RWPE1 (cell line): ENCODE data around the gene CFAP410.
"Not testable (repeated sequence)": the region's sequence is repeated elsewhere in the genome, so short reads cannot be mapped to it uniquely, and the experiment has no call there.

Experiments used
- CTCF ChIA-PET: fragments of 350-600 bp; sonication (Branson Sonifier 250); formaldehyde crosslinking; extraction: SDS; loops from one replicate; lab custom pipeline; 2021; lab: Yijun Ruan, JAX
- POLR2A ChIA-PET: fragments of 400-600 bp; formaldehyde crosslinking; extraction: SDS; loops from one replicate; lab custom pipeline; 2020; ENCODE audit warnings: antibody characterized with exemption; ENCODE audit not compliant: low non-redundant PET; lab: Yijun Ruan, JAX
- DNase-seq: peaks from one replicate; pipeline ENCODE4 v3.0.0; 2012; ENCODE audit warnings: low spot score
- H3K27ac ChIP-seq: fragments of 450-650 bp; 2 replicates; pipeline ENCODE4 v1.5.1; 2017
- TF ChIP-seq, protein P1 (sequence below): fragments of 450-650 bp; conservative IDR thresholded peaks from 2 replicates; pipeline ENCODE4 v1.5.1; 2017; ENCODE audit warnings: low read depth, mild to moderate bottlenecking

CFAP410 gene

GRCh38 chr21:44365251-44365966, 26.2 kb upstream of the CFAP410 start:
- TF ChIP-seq, protein P1, sequence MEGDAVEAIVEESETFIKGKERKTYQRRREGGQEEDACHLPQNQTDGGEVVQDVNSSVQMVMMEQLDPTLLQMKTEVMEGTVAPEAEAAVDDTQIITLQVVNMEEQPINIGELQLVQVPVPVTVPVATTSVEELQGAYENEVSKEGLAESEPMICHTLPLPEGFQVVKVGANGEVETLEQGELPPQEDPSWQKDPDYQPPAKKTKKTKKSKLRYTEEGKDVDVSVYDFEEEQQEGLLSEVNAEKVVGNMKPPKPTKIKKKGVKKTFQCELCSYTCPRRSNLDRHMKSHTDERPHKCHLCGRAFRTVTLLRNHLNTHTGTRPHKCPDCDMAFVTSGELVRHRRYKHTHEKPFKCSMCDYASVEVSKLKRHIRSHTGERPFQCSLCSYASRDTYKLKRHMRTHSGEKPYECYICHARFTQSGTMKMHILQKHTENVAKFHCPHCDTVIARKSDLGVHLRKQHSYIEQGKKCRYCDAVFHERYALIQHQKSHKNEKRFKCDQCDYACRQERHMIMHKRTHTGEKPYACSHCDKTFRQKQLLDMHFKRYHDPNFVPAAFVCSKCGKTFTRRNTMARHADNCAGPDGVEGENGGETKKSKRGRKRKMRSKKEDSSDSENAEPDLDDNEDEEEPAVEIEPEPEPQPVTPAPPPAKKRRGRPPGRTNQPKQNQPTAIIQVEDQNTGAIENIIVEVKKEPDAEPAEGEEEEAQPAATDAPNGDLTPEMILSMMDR, result no peak
- ChIA-PET POLR2A (no interaction called here), CTCF (no interaction called here)
- DNase-seq, result no peak
- no peak overlapping the region for H3K27ac ChIP-seq

DNA sequence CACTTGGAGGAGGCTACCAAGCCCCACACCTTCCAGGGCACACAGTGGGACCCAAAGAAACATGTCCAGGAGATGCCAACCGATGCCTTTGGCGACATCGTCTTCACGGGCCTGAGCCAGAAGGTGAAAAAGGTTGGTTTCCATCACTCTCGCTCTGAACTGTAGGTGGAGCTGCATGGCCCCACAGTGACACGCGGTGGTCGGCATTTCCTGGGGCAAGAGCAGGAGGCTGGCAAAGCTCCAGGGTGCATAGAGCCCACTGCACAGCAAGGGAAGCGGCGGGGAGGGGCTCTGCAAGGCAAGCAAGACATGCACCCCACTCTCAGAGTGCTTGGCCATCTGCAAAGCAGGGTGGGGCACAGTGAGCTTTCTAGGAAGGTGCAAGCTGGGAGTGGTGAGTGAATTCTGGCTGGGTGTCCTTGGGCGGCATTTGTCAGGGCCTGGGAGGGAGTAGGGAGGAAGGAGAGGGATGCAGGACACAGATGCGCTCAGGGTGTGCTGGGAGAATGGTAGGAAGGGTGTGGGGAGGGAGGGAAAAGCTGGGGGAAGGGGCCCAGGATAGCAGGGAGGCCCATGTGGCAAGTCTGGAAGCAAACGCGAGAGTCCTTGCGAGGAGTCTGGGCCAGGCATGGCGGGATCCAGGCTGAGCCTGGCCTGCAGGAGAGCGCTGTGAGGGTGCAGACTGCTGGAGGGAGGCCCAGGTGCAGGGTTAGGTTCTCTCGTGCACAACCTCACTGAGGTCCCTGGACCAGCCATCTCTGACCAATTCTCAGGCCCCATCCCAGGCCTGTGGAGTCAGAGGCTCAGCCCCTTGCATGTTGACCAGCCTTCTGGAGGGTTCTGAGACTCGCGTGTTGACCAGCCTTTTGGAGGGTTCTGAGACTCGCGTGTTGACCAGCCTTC, 25.2 kb upstream of the CFAP410 start:
- ChIA-PET CTCF (interaction anchor here (0.5 to 0.7 kb wide), 2 partner anchors 11 to 388 kb away, joined by 3 read pairs; no protein-coding TSS in a partner anchor), POLR2A (no interaction called here)
- no peak overlapping the region for H3K27ac ChIP-seq
- no peak for DNase-seq
- TF ChIP-seq, protein P1, result no peak

GRCh38 chr21:44363278-44363677, 24.1 kb upstream of the CFAP410 start:
- DNase-seq, result no peak
- CTCF ChIA-PET, result interaction anchor here (0.7 kb wide), 1 partner anchor 10 kb away, joined by 3 read pairs; no protein-coding TSS in a partner anchor
- H3K27ac ChIP-seq, result no peak overlapping the region
- TF ChIP-seq, protein P1, result no peak
- POLR2A ChIA-PET, result no interaction called here

GRCh38 chr21:44361903-44362302, 22.7 kb upstream of the CFAP410 start:
- H3K27ac ChIP-seq, CTCF ChIA-PET, DNase-seq, POLR2A ChIA-PET: not testable (repeated sequence)

DNA sequence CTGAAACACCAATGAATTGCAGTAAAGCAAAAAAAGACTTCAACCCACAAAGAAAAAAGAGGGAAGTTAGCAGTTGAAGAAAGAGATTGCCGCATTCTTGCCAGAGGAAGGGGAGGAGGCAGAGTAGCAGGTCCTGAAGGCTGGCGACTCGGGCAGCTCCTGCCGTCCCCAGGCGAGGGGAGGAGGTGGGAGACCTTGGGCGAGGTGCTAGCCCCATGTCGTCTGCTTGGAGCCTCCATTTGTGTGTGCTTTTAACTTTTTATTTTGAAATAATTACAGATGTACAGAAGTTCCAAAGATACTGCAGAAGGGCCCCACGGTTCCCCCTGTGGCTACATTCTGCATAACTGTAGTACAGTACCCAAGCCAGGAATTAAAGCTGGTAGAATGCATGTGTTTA, 21.0 kb upstream of the CFAP410 start:
- POLR2A ChIA-PET, result no interaction called here
- TF ChIP-seq, protein P1, result no peak
- CTCF ChIA-PET, result interaction anchor here (0.6 to 0.7 kb wide), 2 partner anchors 113 to 771 kb away, joined by 3 to 5 read pairs; no protein-coding TSS in a partner anchor
- no peak overlapping the region for H3K27ac ChIP-seq
- DNase-seq, result no peak

DNA sequence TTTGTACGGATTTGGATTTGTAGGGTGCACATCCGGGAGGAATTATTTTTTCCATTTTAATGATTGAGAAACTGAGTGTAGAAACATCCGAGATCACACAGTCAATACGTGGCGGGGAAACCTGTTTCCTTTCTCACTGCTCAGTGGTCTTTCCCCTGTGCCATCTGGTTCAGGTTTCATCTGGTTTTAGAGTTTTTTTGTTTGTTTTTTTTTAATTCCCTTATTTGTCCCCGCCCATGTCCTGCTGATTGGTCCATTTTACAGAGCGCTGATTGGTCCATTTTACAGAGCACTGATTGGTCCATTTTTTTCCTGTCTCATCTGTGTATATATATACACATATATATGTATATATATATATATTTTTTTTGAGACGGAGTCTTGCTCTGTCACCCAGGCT, 20.2 kb upstream of the CFAP410 start:
- no peak for DNase-seq
- CTCF ChIA-PET, result no interaction called here
- H3K27ac ChIP-seq, result no peak overlapping the region
- TF ChIP-seq, protein P1, result no peak
- POLR2A ChIA-PET, result no interaction called here
